K562 (cell line): Measurements from ENCODE around the gene ATG4D. TPM values are rescaled to one million over a fixed set of nuclear protein-coding genes. Genes with fewer than 3 reads are reported as not detected.

ENCODE experiments used
- CBX1 ChIP-seq: sonication (generic); IDR thresholded peaks from 2 replicates; pipeline ENCODE4 v1.6.1; 2016; ENCODE audit warnings: antibody characterized with exemption, low read depth, mild to moderate bottlenecking
- CREB1 ChIP-seq, 2 experiments: sonication (generic) in 1 of 2; formaldehyde crosslinking in 1 of 2; IDR thresholded peaks; 2 replicates each; pipeline versions ENCODE4 v1.6.1 to v1.8.0; 2012 to 2022; ENCODE audit warnings: inconsistent platforms in 1 of 2, mild to moderate bottlenecking in 1 of 2, missing genetic modification reagents in 1 of 2, moderate library complexity in 1 of 2
- CREBBP ChIP-seq: IDR thresholded peaks from one replicate; pipeline ENCODE4 v1.6.1; 2012; ENCODE audit warnings: low read depth, mild to moderate bottlenecking, control low read depth, inconsistent platforms, low read length
- ETV6 ChIP-seq, 3 experiments: fragments of 150-350 bp in 1 of 3; sonication (generic) in 1 of 3; formaldehyde crosslinking in 1 of 3; IDR thresholded peaks; 2 replicates each; pipeline versions ENCODE4 v1.6.1 to v1.8.0; 2014 to 2022; ENCODE audit warnings: borderline replicate concordance in 2 of 3, low read depth in 2 of 3, antibody characterized with exemption in 1 of 3, low read length in 1 of 3, mild to moderate bottlenecking in 1 of 3, missing genetic modification reagents in 1 of 3
- FOXP4 ChIP-seq: sonication (generic); formaldehyde crosslinking; IDR thresholded peaks from 2 replicates; pipeline ENCODE4 v1.8.0; 2022; ENCODE audit warnings: mild to moderate bottlenecking, missing genetic modification reagents, borderline replicate concordance
- GATAD2B ChIP-seq: fragments of 450-650 bp; IDR thresholded peaks from 2 replicates; pipeline ENCODE4 v1.6.1; 2017; ENCODE audit warnings: mild to moderate bottlenecking, borderline replicate concordance
- GTF3C2 ChIP-seq: IDR thresholded peaks from 3 replicates; pipeline ENCODE4 v1.6.1; 2011; ENCODE audit warnings: borderline replicate concordance, mild to moderate bottlenecking, moderate library complexity; ENCODE audit not compliant: insufficient read length; ENCODE audit errors: extremely low read depth
- HNRNPK ChIP-seq: fragments of 200-400 bp; formaldehyde crosslinking; IDR thresholded peaks from one replicate; pipeline ENCODE4 v1.6.1; 2018; ENCODE audit warnings: mild to moderate bottlenecking, low read depth, low read length; ENCODE audit not compliant: poor library complexity, severe bottlenecking
- KDM5B ChIP-seq: fragments of 200-600 bp; sonication (generic); IDR thresholded peaks from 2 replicates; pipeline ENCODE4 v1.6.1; 2012; ENCODE audit warnings: low read depth, mild to moderate bottlenecking, moderate library complexity, low read length, control low read depth, inconsistent platforms; ENCODE audit not compliant: insufficient replicate concordance
- KLF16 ChIP-seq: IDR thresholded peaks from 2 replicates; pipeline ENCODE4 v1.6.1; 2016; ENCODE audit warnings: antibody characterized with exemption
- MCM3 ChIP-seq: fragments of 450-650 bp; IDR thresholded peaks from 2 replicates; pipeline ENCODE4 v1.6.1; 2016
- MXI1 ChIP-seq: IDR thresholded peaks from 2 replicates; pipeline ENCODE4 v1.6.1; 2011; ENCODE audit warnings: low read depth, mild to moderate bottlenecking, improper control_type of control experiment, low read length
- PHB ChIP-seq: fragments of 250-450 bp; sonication (Bioruptor Pico); IDR thresholded peaks from 2 replicates; pipeline ENCODE4 v1.5.0; 2021
- POLR2B ChIP-seq: fragments of 450-650 bp; IDR thresholded peaks from 2 replicates; pipeline ENCODE4 v1.6.1; 2018; ENCODE audit warnings: low read depth; ENCODE audit not compliant: partially characterized antibody
- RBM25 ChIP-seq: fragments of 200-400 bp; formaldehyde crosslinking; IDR thresholded peaks from 2 replicates; pipeline ENCODE4 v1.6.1; 2018; ENCODE audit warnings: low read length, low read depth, moderate library complexity; ENCODE audit not compliant: severe bottlenecking
- SP1 ChIP-seq: sonication (generic); formaldehyde crosslinking; IDR thresholded peaks from 2 replicates; pipeline ENCODE4 v1.8.1; 2022; ENCODE audit warnings: mild to moderate bottlenecking, missing genetic modification reagents
- TAF15 ChIP-seq: fragments of 200-400 bp; formaldehyde crosslinking; IDR thresholded peaks from 2 replicates; pipeline ENCODE4 v1.6.1; 2017; ENCODE audit warnings: mild to moderate bottlenecking, low read depth, low read length, moderate library complexity
- TCF15 ChIP-seq: fragments of 250-450 bp; sonication (Bioruptor Pico); IDR thresholded peaks from 2 replicates; pipeline ENCODE4 v1.8.0; 2022; ENCODE audit warnings: moderate library complexity, mild to moderate bottlenecking, inconsistent platforms
- ZNF551 ChIP-seq: fragments of 250-450 bp; sonication (Bioruptor Pico); IDR thresholded peaks from 2 replicates; pipeline ENCODE4 v1.5.0; 2021; ENCODE audit warnings: mild to moderate bottlenecking, moderate library complexity
- ZNF695 ChIP-seq: fragments of 450-650 bp; formaldehyde crosslinking; IDR thresholded peaks from 2 replicates; pipeline ENCODE4 v1.4.0; 2020; ENCODE audit warnings: mild to moderate bottlenecking, moderate library complexity
- polyA plus RNA-seq, 8 experiments: library from polyadenylated mRNA; depleted of rRNA in 4 of 8; stranded (reverse) in 5 of 8; unstranded in 3 of 8; fragments of >200 nt; fragmentation: Nextera tagmentation in 2 of 8; fragmentation: Illumina TruSeq in 1 of 8; extraction: Ambion mirVana in 2 of 8; extraction: Trizol in 1 of 8; gene quantifications; 2 replicates each; pipeline versions ENCODE4 v1.2.1 to v1.2.3, GENCODE V29; 2011 to 2014; ENCODE audit warnings: inconsistent platforms in 1 of 8, missing spikeins in 1 of 8
- total RNA-seq, 7 experiments: library from RNA; depleted of rRNA in 6 of 7; stranded (reverse); fragments of >200 nt in 6 of 7; fragmentation: Illumina TruSeq in 2 of 7; extraction: Trizol in 2 of 7; gene quantifications; 2 replicates each; pipeline versions ENCODE4 v1.2.1 to v1.2.3, GENCODE V29; 2011 to 2021; ENCODE audit warnings: low replicate concordance in 1 of 7

The ATG4D gene
- total and polyA plus RNA-seq, 9 of the 15 experiments (the other 6 are each of a cell fraction or from before 2014, with no cell fraction given) = 0.51 to 66.1 (median 22.9) TPM

GRCh38 chr19:10580979-10581631, 37.4 kb downstream of the ATG4D start (continued):
- TF ChIP-seq GTF3C2 (no peak), ZNF695 (CRISPR knock-in tag) (no peak), TCF15 (CRISPR knock-in tag) (no peak), KDM5B (no peak), CREBBP (no peak), HNRNPK (no peak), ZNF551 (CRISPR knock-in tag) (no peak), SP1 (CRISPR knock-in tag) (no peak; the same call in 1 of the 2 replicates), CREB1 (IDR thresholded peaks at IDR 0.05) (no peak), CREB1 (CRISPR knock-in tag; IDR thresholded peaks at IDR 0.05) (0 out of 2 replicates have a peak, but pooled peaks have one; percentile 35), FOXP4 (CRISPR knock-in tag) (peak; percentile 51; the same call in 1 of the 2 replicates), PHB (CRISPR knock-in tag) (no peak), MXI1 (0 out of 2 replicates have a peak, but pooled peaks have one; percentile 35), TAF15 (no peak), ETV6 (IDR thresholded peaks at IDR 0.05; ENCODE audit: borderline replicate concordance in 1 of 2, low read depth in 2 of 2, low read length in 1 of 2) (no peak), ETV6 (CRISPR knock-in tag; IDR thresholded peaks at IDR 0.05; ENCODE audit: borderline replicate concordance) (no peak), KLF16 (peak; percentile 78), RBM25 (peak; percentile 22), MCM3 (no peak), GATAD2B (no peak), POLR2B (no peak), CBX1 (no peak)
